NT2/D1 (cell line): ENCODE data around the gene CASP1.

Source experiments
- SUZ12 ChIP-seq: IDR thresholded peaks from 2 replicates; pipeline ENCODE4 v1.6.1; 2011; ENCODE audit not compliant: insufficient read length, insufficient read depth; ENCODE audit errors: extremely low read depth
- YY1 ChIP-seq: IDR thresholded peaks from 2 replicates; pipeline ENCODE4 v1.6.1; 2011; ENCODE audit not compliant: insufficient read length, insufficient read depth
- ZNF274 ChIP-seq: IDR thresholded peaks from 2 replicates; pipeline ENCODE4 v1.6.1; 2011; ENCODE audit warnings: mild to moderate bottlenecking, low read depth, low read length

DNA sequence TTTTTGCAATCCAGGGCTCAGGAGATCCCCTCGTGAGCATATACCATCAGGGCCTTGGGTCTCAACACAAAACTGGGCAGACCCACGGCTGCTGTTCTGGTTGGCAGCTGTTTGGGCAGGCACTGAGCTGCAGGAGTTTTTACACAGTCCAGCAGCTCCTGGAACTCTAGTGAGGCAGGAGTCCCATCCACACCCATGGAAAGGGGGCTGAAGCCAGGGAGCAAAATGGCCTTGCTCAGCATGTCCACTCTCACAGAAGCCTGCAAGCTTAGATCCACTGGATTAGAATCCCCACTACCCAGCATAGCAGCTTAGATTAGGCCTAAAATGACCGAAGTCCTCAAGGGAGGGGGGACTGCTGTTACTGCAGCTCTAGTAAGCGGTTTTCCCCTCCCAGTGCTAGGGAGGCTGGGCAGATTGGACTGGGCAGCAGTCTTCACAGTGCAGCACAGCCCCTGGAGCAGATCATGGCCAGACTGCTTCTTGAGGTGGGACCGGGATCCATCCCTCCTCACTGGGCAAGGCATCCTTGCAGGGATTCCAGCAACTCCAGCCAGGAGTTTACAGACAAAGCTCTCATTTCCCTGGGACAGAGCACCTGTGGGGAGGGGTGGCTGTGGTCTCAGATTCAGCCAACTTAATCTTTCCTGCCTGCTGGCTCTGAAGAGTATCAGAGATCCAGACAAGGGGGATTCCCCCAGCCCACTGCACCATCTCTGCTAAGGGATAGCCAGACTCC is 46.6 kb upstream of the CASP1 start:
- no peak for TF ChIP-seq SUZ12
- no peak for TF ChIP-seq ZNF274
- TF ChIP-seq YY1 = no peak
